Activated T-cell treated with anti-CD3 and anti-CD28 coated beads, Interleukin-2, amount 50 U/mL, for 1 hour (primary cell): ENCODE results near the gene SLC25A51.

Source experiments
- DNase-seq: peaks from one replicate; pipeline ENCODE4 v3.0.0-alpha.2; 2020

The SLC25A51 gene, protein sequence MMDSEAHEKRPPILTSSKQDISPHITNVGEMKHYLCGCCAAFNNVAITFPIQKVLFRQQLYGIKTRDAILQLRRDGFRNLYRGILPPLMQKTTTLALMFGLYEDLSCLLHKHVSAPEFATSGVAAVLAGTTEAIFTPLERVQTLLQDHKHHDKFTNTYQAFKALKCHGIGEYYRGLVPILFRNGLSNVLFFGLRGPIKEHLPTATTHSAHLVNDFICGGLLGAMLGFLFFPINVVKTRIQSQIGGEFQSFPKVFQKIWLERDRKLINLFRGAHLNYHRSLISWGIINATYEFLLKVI

DNA sequence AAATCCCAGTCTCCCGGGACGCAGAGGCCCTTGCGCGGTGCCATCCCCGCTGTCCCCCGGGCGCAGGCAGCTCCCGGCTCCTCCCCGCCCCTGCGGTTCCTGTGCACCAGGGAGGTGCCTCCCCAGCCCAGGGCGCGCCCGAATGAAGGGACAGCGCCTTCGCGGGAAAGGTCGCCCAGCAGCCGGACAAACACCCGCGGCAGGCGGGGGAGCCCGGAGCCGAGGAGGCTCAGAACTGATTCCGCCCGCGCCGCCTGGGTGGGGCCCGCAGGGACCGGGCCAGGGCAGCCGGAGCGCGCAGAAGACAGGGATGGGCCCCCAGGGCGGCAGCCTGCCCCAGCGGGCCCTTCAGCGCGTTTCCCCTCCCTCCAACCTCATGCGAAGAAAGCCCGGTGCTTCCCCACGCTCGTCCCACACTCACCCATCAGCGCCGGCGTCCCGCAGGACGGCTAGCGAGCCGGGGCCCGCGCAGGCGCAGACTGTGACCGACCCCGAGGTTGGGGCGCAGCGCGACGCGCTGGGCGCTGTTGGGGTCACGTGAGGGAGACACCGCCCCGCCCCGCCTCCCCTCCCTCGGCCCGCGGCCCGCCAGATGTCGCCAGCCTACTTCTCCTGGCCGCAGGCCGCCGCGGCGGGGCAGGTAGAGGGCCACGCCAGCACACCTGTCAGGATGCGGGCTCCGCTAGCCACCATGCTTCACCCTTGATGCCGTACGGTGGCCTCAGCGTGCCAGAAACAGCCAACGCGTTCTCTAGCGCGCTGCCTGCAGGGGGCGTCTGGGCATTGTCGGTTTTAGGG is at the start of gene SLC25A51:
TSS of gene SLC25A51 (minus strand) at position 481 of the 798 bp plus-strand sequence. CDS start 15,577 bp downstream, outside the sequence.
- DNase-seq: peak; percentile 99

DNA sequence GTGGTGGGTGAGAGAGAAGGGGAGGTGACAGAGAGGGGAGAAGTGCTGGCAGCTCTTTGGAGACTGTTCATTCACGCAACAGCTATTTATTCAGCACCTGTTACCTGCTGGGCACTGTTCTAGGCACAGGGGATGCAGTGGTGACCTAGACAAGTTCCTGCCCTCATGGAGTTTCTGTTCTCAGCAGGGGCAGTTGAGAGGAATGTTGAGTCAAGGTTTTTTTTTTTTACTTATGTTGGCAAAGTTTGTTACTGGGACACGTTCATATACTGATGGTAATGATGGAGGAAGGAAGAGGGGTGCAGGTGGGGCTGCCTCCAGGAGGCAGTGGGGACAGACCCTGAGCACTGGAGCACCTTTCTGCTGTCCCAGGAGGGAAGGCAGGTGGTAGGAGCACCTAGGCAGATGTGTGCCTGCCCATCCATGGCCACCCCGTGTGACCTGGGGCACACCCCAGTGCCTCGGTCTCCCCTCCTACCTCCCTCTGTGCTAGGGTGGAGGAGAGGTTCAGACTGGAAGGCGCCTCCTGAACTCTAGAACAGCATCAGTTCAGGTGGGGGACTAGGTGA is 49.4 kb upstream of the SLC25A51 start:
- DNase-seq: no peak

DNA sequence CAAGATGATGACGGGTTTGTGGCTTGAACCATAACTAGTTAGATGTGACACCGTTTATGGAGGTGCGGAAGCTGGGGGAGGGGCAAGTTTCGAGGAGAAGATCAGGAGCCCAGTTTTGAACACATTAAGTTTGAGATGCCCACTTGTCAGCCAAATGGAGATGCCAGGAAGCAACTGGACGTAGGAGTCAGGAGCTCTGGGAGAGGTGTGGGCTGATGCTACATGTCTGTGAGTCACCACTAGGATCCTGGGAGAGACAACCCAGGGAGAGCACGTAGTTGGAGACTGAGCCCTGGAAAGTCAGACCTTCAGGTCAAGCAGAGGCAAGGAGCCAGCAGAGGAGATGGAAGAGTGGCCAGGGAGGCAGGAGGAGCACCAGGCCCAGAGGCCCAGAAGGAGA is 48.8 kb upstream of the SLC25A51 start:
- no peak for DNase-seq

DNA sequence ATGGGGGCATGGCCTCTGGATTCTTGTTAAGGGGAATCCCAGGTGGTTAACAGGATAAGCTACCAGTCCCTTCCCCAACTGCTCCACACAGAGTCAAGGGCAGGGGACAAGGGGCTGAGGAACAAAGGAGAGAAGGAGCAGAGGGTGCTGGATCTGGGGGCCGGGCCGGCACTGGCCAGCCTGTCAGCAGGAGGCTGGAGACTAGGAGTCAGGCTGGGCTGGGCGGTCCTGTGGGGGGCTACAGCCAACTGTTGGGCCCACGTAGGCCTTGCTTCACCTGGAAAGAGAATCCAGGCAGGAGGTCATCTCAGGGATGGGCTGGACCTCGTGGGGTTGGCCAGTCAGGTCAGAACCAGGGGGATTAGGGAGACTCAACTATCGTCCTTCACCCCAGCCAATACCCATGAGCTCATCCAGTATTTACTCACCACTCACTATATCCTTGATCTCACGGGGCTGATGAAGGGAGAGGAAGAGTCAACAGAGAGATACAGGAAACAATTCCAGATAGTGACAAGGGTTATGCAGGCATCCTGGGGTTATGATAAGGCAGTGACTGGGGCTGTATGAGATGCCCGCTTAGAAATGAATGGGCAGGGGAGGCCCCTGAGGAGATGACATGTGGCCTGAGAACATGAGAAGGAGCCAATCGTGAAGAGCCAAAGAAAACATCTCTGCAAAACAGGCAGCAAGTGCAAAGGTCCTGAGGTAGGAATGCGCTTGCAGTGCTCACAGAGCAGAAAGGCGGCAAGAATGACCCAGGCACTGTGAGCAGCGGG is 47.9 kb upstream of the SLC25A51 start:
- DNase-seq: no peak

DNA sequence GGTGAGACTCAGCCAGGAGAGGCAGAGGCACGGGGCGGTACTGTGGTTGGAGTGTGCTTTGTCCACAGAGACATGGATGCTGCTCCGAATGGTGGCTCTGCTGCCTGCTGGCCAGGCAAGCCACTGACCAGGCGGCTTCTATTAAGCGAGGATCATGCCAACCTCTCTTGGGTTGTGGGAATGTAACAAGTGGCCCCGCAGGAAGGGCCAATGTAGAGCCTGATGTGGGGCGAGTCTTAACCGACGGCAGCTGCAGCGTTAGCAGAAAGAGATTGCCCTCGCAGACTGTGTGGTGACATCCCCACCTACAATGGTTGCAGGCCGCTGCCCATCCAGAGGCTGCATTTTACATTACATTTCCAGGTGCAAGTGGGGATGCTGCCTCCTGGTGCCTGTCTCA is 46.6 kb upstream of the SLC25A51 start:
- no peak for DNase-seq

DNA sequence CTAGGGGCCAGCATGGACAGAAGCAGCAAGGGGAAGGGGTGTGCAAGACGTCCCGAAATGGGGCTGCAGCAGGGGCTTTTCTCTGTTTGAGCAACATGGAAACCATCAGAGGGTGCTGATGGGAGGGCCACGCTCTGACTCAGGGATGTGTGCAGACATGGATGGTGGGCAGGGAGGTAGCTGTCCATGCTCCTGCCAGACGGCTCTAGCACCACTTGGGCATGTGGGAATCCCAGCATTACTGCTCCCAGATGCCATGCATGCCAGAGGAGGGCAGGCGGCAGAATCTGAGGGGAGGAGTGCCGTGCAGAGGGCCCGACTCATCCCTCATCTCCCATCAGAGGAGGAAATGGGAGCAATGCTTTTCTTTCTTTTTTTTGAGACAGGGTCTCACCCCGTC is 45.6 kb upstream of the SLC25A51 start:
- no peak for DNase-seq

DNA sequence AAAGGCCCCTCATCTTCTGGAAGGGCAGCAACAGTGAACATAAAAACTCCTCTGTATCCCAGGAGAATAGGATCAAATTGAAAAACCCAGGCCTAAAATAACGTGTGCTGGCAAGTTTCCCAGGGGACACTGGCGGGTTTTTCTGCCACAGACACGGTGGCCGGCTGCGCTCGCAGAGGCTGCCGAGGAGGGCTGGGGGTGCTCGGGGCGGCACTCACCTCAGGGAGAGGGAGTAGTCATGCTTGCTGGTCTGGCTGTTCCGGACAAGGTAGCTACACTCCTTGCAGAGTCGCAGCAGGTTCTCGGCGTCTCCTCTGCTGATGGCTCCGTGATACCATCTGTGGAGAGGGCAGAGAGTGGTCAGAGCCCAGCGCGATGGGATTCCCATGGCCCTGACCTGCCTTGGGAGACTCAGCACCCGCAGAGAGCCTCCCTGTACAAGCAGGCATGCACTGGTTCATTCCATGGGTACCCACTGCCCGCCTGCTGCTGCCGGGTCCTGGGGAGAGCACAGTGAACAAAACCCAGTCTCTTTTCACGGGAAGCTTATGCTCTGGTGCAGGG is 44.6 kb upstream of the SLC25A51 start:
- no peak for DNase-seq

DNA sequence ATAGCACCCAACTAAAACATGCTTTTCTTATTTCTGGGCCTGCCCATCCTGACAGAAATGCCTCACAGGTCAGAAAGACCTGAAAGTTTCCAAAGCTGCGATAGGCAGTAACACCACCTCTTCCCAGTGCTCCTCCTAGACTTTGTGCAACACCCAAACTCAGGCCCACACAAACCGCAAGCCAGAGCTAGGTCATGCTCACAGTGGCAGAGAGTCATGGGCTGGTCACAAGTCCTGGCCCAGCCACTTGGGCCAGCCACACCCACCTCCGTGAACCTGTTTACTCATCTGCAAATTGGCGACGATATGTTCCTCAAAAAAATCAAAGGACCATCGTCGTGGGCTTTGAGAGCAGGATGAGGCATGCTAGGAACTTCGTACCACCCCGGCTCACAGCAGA is 44.0 kb upstream of the SLC25A51 start:
- DNase-seq: no peak

DNA sequence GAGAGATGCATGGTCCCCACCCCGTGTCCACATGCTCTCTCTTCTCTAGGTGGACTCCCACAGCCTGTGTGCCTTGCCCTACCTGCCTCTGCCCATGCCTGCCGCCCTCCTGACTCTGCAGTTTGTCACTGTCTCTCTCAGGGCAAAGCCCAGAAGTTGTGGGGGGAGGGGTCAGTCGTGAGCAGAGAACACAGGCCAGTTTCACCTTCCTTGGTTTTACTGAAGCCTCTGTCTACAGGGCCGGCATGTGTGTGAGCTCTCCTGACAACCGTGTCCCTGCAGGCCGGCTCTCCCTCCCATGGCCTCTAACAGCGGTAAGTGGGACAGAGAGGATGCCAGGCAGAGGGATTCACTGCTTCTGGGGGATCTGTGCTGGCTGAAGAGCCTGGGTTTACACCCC is 43.5 kb upstream of the SLC25A51 start:
- no peak for DNase-seq

DNA sequence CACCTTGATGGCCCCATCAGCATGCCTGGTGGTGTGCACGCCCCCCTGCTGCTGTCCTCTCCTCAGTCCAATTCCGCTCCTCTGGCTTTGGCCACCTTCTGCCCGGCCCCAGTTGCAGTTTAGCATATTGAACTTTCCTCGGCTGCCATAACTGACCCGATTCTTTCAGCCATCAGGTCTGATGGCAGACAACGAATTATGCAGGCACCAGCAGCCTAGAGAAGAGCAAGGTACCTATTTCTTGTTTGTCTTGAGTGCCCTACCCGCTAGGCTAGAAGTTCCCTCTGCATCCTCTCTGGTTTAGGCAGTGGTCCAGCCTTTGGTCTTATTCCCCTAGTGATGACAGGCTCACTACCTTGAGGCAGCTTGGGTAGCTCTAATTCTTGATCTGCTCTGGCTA is 43.0 kb upstream of the SLC25A51 start:
- DNase-seq: no peak

DNA sequence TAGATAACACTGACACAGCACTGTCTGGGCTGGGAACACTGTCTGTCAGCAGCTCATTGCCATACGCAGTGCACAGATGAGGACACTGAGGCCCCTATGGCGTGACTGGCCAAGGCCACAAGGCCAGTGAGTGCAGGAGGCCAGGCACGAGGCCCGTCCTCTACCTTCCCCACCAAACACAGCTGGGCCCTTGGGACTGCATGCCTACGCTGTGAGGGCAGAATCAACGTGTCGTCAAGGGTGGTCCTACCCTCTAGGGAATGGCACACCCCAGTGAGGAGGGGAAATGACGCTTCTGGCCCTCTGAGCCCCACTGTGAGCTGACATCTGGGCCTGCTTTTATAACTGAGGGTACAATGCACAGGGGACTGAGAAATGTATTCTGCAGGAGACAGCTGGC is 42.1 kb upstream of the SLC25A51 start:
- no peak for DNase-seq

DNA sequence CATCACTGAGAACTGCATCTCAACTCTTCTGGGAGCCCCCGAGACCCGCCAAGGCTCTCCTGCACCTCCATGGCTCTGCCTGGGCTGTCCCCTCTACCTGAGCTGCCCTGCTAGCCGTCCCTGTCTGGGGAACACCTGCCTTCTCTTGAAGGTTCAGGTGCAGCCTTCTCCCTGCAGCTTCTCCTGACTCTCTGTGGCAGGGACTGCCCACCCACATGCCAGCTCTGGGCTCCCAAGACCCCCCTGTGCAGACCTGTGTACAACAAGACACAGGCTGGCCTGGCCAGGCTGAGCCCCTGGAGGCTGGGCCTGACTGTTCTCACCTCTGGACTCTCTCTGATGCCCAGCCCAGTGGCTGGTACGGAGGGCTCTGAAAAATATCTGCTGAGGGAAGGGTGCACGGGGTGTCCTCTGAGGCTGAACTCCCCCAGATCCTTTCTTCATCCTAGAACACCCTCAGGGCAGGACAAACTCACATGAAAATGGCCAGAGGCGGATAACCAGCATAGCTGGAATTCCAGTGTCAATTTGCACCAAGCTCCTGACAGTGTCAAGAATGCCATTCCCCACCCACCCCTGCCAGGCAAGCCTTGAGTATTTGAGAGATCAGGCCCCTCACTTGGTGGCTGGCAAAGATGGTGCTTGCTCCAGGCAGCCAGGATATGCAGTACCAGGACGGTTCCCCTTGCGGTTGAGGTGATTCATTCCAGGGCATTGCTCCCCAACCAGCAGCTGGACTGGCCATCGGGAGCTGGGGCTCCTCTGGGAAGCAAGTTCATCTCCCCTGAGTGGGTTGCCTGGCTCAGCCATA is 40.9 kb upstream of the SLC25A51 start:
- DNase-seq: no peak

DNA sequence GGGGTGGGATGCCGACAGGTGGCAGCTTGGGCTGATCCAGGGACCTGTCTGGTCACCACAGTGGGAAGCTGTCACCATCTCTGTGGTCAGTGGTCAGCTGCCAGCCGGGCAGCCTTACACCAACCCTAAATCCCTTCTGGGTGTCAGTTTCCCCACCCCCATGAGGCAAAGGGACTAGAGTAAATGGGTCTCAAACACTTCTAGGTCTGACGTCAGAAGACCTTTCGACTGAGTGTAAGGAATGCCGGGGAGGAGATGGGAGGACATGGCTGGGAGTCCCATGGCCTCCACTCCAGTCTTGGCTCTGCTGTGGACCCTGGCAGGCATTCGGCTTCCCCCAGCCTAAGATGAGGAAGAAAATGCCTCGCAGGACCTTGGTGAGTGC is 40.3 kb upstream of the SLC25A51 start:
- no peak for DNase-seq

DNA sequence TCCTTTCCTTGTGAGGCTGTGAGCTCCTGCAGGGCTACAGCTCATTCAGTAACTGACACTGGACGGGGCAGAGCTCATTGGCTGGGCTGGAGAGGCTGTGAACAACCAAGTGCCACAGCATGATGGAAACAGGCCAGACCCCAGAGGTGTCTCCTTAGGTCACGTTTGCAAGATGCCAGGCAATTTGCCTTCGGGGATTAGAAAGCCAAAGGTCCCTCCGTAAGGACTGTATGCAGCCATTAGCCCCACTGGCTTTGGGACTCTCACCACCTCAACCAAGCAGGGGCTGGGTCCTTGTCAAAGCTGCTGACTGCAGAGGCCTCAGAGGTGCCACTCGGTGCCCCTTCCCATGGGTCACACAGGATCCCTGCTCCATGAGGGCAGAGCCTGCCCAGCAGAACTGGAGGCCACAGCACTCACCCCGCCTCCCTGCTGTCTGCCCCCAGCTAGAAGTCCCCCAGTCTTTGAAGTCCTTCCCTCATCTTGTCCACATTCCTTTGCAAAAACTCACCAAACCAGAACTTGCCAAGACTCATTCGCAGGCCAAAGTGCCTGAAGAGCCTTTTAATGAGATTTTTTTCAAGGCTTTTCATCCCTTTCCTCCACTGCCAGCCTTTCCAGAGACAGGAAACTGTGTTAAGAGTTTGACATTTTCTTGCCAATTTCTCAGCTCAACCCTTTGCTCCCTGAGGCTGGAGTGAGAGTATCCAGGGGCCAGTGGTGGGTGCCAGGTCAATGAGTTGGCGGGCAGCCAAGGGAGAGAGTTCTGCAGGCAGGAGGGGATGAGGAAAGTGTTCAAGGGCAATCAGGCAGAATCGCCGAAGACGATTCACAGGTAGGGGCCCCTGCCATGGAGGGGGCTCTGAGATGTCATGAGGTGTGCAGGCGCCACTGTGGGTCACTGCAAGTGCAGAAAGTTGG is 39.7 kb upstream of the SLC25A51 start:
- DNase-seq: no peak

DNA sequence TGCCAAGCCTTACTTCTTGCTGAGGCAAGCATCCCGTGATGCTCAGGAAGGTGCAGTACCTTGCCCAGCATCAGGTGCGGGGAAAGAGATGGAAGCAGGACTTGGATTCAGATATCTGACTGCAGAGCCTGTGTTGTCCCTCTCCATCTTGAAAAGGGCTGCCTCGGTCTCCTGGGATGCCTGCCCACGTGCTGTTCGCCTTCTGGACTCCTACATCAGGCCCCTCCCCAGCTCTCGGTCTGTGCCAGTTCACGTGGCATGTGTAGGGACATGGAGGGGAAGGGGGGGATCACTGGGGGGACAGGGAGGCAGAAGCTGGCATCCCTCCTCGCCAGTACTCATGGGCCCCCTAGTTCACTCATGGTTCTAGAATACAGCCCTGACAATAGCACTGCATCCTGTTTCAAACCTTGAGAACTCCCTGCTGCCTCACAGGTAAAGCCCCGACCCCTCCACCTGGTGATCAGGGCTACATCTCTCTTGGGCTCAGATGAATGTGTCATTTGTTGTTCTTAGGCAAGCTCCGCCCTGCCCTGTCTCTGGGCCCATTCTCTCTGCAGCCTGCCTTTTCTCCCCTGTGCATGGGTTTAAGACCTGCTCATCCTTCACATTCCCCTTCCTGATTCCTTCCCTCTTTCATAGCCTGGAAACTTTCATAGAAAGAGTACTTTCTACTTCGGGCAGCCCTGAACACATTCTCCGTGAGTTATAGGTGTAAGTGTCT is 38.9 kb upstream of the SLC25A51 start:
- no peak for DNase-seq

DNA sequence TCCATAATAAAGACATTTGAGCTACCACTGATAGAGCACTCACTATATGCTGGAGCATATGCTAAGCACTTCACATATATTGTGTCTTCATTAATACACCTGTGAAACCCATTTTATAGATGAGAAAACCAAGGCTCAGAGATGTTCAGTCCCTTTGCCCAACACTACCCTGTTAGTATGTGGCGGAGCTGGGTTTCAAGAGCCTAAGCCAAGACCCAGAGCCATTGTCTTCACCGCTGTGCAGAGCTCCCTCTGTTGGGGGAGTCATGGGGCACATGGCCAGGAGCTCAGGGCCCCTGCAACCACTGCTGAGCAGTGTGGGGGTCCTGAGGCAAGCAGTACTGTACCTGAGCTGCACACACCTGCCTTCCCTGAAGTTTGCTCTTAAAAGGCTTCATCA is 37.3 kb upstream of the SLC25A51 start:
- no peak for DNase-seq

DNA sequence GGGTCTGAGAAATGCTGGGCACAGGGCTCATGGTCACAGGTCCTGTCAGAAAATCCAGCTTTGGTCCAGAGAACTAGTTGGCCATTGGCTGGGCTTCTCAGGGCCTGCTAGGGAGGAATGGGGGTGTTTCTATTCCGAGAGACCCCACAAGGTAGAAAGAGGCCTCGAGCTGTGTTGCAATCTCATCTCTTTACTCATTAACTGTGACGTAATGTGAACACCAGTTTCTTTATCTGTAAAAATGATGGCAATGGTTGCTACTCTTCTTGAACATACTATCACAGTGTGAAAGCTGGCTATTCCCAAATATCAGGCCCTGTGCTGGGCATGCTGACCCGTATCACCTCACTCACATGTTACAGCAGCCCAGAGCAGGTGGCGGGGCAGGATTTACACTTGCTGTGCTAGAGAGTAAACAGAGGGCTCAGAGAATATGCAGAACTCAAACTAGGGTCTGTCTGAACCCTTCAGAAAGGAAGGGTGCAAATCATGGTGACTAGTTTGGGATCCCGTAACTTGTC is 35.7 kb upstream of the SLC25A51 start:
- no peak for DNase-seq

DNA sequence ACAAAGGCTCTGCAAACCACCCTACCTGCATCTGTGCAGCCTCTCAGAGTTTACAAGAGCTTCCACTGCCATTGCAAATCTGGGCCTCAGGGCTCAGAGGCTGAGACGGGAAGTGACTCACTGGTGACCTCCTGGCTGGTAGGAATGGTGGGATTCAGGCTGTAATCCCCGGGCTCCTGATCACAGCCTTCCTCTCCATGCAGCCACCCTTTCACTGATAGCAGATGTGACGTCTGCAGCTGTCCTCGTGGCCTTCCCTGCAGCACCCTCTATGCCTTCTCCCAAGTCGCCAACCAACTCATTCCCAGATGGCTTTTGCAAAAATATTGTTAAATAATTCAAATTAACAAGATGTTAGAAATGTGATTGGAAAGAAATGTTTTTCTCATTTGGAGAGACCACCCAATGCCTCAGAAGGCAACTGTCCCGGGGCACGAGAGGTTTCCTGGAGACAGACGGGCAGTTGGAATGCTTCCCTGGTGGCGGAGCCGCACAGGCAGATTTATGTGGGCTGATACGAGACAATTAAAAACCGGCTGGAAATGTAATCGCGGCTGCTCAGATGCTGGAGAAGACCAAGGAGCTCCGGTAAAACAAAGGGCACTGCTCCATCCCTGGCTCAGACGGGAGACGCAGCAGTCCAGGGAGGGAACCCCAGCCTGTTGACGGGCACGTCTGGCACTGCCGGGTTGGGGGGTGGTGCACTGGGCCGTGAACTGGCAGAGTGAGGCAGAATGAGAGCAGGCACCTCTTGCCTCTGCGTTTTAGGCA is 34.4 kb upstream of the SLC25A51 start:
- DNase-seq: no peak

DNA sequence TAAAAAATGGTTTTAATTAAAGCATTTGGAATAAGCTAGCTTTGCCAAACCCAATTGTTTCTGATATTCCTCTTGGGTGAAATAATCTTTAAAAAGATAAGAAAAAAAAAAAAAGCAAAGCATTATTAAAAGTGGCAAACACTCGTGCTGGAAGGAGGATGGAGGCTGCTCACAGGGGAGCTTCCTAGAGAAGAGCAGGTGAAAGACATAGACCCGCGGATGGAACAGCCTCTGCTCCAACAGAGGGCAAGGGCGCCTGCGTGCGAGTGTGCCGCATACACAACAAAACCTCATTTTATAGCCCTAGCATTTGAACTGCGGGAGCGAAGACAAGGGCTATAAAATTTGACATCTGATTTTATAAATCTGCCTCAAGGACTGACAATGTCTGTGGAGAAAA is 33.4 kb upstream of the SLC25A51 start:
- DNase-seq: no peak
